NCI-H2029 (cell line): ENCODE results near the gene ARV1.

ENCODE experiments used
- DNase-seq: peaks from one replicate; lab custom pipeline; 2025; lab: John Stamatoyannopoulos, UW

ARV1 gene

DNA sequence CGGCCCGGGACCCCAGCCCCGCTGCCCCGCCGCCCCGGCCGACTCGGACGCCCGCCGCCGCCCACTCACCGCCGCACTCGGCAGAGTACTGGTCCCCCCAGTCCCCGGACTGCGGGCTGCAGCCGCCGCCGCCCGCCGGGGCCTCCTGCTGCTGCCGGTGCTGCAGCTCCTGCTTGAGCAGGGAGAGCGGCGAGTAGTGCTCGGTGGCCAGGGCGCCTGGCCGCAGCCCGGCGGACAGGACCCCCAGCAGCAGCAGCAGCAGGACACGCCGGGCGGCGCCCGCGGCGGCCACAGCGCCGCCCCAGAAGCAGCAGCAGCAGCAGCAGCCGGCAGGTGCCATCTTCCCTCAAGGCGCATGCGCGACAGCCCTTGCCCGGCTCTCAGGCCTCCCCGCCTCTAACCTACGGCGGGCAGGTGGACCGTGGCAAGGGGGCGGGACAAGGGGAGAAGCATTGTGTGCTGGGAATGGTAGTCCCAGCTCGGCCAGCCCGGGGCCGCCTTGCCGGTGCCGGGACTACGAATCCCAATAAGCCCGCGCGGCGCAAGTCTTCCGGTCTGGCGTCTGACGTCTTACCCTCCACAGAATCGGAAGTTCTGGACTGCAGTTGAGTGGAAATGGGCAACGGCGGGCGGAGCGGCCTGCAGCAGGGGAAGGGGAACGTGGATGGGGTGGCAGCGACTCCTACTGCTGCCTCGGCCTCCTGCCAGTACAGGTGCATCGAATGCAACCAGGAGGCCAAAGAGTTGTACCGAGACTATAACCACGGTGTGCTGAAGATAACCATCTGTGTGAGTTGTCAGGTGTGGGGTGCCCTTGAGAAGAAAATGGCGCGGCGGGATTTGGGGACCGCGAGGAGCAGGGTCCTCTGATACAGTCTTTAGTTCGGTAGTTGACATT is at the start of gene ARV1, which contains the start of gene TTC13:
TSS of gene ARV1 (plus strand) at position 604 of the 898 bp plus-strand sequence. CDS start at position 616, 12 bp downstream.
TSS of gene TTC13 (minus strand) at position 371 of the 898 bp plus-strand sequence. CDS start at position 340, 31 bp downstream.
- DNase-seq, result peak; percentile 98

DNA sequence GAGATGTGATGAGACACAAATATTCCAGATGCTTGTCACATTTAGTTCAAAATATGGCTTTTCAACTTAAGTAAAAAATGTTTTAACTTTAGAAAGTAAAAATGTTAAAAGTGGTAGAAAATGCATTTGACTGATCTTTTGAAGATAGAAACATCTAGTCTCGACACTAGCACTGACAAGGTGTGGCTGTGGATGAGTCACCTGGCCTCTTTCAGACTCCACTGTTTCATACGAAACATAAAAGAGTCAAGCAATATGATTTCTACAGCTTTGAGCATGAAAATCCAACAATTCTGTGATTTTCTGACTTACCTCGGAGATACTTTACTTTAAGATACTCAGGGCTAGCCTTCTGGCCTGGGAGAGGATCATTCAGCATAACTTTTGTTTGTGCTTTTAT is 47.9 kb upstream of the ARV1 start:
- DNase-seq, result no peak

DNA sequence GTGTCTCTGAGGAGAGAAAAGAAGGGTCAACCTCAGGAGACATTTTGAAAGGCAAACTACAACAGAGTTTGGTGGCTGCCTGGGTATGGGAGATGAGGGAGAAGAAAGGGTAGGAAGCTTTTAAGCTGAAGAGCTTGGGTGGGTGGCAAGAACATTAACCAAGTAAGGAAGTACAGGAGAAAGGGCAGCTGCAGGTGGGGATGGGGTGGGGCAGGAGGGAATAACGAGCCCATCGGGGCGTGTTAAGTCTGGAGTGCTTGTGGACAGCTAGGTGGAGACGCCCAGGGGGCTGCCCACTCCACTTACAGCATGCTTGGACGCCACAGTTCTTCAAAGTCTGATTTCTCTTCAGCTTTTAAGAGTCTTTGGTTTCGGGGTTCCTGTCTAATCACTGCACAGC is 43.0 kb upstream of the ARV1 start:
- no peak for DNase-seq

DNA sequence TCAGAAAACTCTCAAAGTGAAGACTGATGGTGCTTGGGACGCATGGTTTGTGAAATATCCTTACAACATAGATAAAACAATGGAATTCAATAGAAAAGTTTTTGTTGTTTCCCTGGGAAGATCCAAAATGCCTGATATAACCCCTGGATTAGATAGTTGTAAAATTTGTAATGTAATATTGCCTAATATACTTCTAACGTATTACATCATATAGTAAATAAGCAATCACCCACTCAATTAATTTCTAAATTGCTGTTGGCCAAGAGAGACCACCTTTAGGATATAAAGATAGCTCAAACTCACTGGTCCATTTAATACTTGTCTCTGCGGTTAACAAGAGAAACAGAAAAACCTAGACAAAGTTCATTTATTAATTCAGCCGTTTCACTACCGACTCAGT is 42.4 kb upstream of the ARV1 start:
- DNase-seq, result no peak

DNA sequence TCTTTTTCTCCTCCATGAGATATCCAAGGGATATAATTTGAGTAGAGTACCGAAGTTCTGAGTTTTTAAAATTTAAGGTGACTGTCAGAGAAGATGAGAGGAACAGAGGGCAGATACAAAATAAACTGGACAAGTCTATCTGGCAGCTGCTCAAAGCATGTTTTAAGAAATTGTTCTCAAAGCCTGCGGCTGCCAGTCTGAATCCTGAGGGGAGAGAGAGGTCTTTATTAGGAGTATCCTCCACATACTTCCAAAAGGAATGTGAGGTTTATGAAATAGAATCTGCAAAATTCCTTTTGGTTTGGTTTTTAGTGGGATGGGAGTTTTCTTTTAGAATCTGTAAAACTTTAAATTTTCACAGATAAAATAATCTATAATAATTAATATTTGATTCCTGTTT is 41.5 kb upstream of the ARV1 start:
- DNase-seq, result no peak

DNA sequence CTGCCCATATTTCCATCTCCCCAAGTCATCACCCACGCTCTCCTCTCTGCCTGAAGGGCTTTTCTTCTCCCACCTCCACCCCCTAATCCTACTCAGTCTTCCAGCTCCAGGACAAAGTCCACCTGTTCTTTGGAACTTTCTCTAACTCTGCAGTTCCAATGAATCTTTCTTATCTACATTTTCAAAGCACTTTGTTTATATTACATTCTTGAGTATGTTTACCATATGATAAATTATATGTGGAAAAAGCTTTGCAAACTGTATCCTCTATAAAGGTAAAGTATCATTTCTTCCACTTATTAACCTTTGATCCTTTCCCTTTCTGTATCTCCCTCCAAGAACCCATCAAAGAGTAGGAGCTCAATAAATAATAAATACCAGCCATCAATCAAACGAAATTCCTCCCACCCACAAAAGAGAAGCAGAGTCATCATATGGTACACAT is 39.9 kb upstream of the ARV1 start:
- no peak for DNase-seq

DNA sequence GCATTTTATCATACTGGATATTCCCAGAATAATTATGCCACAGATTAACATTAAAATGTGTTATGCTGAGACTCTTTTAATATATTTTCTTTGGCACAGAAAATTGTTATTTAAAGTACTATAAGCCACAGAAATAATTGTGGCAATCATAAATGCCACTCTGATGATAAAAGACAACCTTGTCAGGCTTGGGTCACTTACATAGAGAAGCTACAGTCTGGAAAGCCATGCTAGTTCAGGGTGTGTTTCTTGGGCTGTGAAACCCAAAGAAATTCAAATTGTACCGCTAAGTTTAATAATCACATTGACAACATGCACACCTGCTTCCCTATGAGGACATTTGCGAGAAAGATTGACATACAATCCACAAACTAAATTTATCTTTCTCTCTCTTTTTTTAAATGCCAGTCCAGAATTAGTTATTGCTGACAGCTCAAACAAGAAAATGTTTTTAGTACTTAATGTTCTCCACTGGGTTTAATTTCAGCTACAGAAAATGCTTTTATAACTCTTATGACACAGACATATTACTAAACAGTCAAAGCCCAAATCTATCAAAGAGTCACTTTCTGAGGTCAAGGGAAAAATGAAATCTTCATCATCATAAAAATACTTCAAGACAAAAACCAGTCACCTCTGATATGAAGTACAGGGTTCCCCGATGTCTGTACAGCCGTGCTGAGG is 38.9 kb upstream of the ARV1 start:
- DNase-seq, result no peak

DNA sequence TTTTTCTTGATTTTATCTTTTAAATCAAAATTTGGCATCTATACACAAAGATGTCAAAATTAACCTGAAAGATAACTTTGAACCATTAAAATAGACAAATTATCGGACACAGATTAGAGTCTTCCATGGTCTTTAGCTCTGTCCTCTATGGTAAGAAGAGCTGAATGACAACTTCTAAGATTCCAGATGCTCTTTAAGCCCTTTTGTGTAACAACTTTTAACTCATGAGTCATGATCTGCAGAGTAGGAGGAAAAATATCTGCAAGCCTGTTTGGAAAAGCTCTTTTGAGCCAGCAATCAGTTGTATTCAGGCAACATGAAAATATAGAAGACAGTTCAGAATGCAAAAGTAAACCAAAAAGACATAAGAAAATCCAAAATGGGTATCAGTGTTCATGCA is 38.0 kb upstream of the ARV1 start:
- DNase-seq, result no peak

DNA sequence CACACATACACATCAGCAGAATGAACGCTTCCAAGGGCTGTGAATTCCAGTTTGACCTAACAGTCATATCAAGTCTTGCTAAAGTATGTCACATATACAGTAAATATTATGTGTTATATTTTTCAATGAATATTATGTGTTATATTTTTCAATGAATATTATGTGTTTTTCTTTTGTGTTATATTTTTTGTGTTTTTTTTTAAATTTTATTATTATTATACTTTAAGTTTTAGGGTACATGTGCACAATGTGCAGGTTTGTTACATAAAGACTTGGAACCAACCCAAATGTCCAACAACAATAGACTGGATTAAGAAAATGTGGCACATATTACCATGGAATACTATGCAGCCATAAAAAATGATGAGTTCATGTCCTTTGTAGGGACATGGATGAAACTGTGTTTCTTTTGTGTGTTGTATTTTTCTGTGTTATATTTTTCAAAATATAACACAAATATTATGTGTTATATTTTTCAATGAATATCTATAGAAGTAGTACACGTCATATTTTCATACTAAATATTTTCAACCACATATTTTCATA is 35.8 kb upstream of the ARV1 start:
- no peak for DNase-seq

DNA sequence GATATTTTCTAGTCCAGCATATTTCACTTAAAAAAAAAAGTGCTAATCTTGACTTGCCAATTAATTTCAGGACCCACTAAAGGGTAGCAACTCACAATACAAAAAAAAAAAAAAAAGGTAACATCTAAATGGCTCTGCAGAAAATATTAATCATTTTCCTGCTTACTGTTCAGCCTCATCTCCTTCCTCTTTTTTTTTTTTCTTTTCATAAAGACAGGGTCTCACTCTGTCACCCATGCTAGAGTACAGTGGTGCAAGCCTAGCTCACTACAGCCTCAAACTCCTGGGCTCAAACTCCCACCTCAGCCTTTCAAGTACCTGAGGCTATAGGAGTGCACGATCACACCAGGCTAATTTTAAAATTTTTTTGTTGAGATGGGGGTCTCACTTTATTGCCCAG is 30.6 kb upstream of the ARV1 start:
- no peak for DNase-seq

DNA sequence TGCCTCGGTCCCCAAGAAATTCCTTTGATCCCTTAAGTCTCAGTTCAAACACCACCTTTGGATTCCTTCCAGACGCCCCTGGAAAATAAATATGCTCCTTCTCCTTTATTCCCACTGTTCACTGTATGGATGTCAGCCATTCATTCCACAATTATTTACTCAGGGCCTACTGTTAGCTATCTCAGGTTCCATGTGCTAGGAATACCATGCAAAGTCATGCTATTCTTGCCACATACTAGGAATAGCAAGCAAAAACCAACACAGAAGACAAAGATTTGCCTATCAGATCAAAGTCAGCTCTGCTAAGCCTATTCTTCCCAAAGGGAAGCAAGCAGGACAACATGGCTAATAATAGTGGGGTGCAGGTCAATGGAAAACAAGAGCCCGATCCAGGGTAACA is 30.0 kb upstream of the ARV1 start:
- no peak for DNase-seq

DNA sequence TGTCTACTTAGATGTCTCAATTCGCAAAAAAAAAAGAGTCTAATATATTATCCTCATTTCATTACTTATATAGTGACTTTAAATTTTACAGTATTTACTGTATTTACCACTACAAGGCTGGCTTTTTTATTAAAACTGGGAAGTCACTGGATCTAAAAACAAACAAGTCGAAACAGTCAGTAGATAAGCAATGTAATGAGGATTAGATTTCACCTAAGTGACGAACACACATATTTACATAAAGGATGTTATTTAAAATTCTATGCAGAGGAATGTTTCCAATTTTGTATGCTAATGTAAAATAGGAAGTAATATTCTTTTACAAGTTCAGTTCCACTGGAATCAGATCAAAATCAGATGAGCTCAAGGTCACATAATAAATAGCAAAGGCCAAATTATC is 28.5 kb upstream of the ARV1 start:
- DNase-seq, result no peak

DNA sequence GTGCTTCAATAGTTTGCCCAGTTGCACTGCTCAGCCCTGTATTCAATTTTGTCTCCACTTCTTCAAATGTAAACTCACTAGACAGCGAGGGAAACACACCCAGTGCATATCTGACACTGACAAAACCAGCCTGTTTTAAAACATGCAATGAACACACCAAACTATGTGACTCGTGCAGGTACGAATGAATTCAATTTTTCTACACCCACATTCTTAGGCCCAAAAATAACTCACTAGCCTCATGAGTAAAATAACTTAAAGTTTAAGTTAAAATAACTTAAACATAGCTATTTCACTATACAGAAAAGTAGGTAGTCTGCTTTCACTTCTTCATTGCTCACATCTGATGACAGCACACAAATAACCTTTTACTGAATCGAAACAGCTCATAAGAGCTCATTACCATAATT is 21.3 kb upstream of the ARV1 start:
- DNase-seq, result no peak

DNA sequence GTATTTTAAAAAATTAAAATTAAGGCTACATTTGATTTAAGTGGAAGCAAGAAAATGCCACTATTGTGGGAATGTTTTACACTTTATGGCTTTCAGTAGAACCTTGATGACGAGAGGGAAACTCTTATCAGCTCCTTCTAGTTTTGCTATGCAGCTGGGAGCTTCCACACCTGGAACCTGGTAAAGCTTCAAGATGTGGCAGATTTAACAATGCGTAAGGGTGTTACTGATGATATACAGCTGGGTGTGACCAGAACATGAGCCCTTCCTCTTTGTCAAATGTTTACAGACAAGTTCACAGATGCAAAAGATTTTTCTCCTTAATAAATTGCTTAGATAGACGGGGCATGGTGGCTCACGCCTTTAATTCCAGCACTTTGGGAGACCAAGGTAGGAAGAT is 20.5 kb upstream of the ARV1 start:
- no peak for DNase-seq

DNA sequence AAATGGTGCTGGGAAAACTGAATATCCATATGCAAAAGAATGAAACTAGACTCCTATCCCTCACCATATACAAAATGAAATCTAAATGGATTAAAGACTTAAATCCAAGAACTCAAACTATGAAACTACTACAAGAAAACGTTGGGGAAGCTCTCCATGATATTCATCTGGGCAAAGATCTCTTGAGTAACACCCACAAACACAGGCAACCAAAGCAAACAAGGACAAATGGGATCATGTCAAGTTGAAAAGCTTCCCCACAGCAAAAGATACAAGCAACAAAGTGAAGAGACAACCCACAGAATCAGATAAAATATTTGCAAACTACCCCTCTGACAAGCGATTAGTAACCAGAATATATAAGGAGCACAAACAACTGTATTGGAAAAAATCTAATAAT is 14.0 kb upstream of the ARV1 start:
- DNase-seq, result no peak

DNA sequence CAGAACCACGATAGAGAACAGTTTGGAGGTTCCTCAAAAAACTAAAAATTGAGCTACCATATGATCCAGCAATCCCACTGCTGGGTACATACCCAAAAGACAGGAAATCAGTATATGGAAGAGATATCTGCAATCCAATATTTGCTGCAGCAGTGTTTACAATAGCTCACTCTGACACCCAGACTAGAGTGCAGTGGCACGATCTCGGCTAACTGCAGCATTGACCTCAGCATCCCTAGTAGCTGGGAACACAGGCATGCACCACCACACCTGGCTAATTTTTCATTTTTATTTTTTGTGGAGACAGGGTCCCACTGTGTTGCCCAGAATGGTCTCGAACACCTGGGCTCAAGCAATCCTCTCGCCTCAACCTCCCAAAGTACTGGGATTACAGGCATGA is 13.4 kb upstream of the ARV1 start:
- DNase-seq, result no peak

DNA sequence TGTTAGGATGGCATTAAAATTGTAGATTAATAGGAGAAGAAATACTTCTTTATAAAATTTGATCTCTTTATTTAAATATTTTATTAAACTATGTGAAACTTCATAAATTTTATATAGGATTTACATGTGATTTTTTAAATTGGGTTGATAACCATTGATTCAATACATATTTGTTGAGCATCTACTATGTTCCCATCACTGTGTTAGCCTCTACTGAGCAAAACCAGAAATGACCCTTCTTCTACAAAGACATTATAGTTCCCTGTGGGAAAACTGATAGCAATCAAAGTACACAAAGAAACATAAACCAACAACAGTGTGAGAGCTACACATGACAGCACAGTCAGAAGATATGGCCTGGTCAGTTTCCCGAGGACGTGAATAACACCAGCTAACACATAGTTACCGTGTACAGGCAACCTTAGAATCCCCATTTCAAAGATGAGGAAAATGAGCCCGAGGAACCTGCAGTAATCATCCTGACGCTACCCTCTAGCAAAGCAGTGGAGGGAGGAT is 12.5 kb upstream of the ARV1 start:
- DNase-seq, result no peak

DNA sequence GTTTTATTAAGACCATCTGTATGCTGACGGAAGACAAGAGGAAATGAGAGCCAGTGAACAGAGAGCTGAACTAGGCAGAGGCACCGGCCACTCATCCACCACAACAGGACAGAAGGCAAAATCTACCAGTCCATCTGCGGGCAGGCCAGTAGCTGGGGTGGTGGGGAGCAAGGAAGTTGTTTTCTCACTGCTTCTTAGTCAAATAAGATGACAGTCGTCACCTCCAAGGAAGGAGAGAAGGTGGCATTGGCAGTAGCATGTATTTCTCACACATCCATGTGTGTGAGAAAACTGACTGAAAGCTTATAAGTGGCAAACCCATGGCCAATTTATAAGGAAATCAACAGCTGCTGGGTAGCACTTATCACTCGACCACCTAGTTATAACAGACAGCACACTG is 8.5 kb upstream of the ARV1 start:
- no peak for DNase-seq

DNA sequence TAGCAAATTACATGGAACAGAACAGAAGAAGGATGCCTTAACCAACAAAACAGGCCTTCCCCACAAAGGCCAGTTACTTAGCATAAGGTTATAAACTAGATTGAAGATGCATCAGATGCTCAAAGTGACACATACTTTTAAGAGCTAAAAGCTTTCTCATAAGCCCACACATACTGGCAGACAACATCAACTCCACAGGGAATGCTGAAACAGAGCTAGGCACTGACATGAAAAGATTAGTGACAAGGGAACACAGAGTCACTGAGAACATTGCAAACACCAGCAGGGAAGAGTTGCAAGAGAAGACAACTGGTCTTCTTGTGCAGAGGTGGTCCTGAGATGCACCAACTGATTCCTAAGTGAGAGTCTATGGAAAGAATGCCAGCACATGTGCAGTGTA is 7.1 kb upstream of the ARV1 start:
- no peak for DNase-seq

DNA sequence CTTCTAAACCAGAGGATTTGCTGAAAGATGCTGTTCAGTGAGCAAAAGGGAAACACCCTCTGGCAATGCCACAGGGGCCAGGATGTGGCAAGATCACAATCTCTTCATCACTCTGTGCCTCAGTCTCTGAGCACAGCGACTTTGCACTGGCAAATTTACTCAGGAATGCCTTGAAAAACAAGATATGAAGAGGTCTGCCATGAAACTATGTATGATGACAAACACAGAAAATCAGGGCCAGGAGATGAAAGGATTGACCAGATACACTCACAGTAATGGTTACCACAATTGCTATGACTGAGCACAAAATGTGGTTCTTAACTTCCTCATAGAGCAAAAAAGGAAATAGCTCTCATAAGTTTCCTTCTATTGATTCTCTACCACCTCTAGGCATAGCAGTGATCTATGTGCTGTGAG is 6.0 kb upstream of the ARV1 start:
- DNase-seq, result no peak

DNA sequence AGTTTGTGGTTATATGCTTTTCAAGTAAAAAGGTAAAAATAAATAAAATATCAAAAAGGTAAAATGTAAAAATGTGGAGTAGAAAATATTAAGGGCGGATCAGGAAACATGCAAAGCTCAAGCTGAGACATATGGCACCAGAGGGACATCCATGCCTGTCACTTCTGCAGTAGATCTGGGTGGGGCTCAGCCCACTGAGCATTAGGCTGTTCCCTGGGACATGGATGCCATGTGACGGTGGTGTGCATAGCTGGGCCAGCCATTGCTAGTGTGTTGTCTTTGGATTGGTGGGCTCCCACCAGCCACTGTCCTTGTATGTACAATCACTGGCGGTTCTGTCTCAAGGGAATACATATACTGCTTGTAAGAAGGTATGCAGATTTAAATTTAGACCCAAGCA is 3.3 kb upstream of the ARV1 start:
- DNase-seq, result no peak

DNA sequence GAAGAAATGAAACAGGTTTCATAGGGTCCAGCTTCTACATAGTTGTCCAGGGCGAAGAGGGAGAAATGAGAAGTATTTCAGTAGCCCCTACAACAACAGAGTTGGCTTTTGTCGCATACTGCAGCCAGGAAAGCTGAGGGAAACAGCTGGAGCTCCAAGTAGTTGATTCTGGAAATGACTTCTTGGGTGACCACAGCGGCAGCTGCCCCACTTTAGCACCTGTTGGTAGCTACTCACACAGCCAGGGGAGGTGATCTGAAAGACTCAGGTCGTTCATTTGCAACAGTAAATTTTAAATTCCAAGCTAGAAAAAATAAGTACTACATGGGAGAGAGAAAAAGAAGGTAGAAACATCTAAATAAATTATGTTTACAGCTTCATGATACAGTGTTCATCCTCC is 2.5 kb upstream of the ARV1 start:
- no peak for DNase-seq
